NCI-H2107 (cell line): ENCODE results near the gene KIFAP3.
"Not testable (repeated sequence)": the region's sequence is repeated elsewhere in the genome, so short reads cannot be mapped to it uniquely, and the experiment has no call there.

Experiments
- DNase-seq: peaks from one replicate; lab custom pipeline; 2025; lab: John Stamatoyannopoulos, UW

Gene KIFAP3

DNA sequence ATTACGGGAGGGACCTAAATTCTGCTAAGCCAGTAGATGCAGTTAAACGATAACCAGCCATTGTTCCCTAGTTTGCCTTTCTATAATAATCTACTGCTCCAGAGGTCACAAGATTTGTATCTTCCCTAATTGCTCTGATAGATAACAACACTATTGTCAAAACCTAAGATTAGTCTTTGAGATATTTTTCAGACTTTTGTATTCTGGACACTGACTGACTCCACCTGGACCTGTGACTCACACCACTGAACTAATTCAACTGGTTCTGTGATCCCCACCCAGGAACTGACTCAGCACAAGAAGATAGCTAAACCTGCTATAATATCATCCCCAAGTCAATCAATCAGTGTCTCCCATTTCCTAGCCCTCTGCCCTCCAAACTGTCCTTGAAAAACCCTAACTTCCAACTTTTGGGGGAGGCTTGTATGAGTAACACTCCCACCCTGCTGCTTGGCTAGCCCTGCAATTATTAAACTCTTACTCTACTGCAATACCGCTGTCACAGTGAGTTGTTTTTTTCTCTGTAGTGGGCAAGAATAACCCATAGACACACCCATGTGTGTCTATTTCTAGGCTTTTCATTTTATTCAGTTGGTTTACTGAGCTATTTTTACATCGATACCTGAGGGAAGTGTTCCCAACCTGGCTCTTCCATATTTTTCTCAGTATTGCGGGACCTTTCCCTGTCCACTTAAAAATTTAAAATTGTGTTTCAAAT is 11.2 kb downstream of the KIFAP3 start:
- no peak for DNase-seq

DNA sequence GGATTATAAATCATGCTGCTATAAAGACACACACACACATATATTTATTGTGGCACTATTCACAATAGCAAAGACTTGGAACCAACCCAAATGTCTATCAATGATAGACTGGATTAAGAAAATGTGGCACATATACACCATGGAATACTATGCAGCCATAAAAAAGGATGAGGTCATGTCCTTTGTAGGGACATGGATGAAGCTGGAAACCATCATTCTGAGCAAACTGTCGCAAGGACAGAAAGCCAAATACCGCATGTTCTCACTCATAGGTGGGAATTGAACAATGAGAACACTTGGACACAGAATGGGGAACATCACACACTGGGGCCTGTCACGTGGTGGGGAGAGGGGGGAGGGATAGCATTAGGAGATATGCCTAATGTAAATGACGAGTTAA is 12.8 kb downstream of the KIFAP3 start:
- DNase-seq = not testable (repeated sequence)

DNA sequence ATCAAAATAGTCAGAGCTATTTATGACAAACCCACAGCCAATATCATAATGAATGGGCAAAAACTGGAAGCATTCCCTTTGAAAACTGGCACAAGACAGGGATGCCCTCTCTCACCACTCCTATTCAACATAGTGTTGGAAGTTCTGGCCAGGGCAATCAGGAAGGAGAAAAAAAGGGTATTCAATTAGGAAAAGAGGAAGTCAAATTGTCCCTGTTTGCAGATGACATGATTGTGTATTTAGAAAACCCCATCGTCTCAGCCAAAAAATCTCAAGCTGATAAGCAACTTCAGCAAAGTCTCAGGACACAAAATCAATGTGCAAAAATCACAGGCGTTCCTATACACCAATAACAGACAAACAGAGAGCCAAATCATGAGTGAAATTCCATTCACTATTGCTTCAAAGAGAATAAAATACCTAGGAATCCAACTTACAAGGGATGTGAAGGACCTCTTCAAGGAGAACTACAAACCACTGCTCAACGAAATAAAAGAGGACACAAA is 14.4 kb downstream of the KIFAP3 start:
- not testable (repeated sequence) for DNase-seq

DNA sequence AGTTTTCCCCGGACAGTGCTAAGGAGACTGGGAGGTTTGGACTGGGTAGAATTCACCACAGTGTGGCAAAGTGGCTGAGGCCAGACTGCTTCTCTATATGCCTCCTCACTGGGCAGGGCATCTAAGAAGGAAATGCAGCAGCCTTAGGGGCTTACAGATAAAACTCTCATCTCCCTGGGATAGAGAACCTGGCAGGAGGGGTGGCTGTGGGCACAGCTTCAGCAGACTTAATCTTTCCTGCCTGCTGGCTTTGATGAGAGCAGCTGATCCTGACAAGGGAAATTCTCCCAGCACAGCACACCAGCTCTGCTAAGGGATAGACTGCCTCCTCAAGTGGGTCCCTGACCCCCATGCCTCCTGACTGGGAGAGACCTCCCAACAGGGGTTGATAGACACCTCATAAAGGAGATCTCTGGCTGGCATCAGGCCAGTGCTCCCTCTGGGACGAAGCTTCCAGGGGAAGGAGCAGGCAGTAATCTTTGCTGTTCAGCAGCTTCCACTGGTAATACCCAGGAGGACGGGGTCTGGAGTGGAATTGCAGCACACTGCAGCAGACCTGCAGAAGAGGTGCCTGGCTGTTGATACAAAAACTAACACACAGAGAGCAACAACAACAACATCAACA is 25.2 kb downstream of the KIFAP3 start:
- no peak for DNase-seq

DNA sequence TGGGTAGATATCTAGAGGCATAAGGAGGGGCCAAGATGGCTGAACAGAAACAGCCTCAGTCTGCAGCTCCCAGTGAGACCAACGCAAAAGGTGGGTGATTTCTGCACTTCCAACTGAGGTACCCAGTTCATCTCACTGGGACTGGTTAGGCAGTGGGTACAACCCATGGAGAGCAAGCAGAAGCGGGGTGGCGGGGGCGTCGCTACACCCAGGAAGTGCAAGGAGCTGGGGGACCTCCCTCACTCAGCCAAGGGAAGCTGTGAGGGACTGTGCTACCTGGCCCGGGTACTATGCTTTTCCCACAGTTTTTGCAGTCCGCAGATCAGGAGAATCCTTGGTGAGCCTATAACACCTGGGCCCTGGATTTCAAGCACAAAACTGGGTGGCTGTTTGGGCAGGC is 26.0 kb downstream of the KIFAP3 start:
- DNase-seq = no peak

DNA sequence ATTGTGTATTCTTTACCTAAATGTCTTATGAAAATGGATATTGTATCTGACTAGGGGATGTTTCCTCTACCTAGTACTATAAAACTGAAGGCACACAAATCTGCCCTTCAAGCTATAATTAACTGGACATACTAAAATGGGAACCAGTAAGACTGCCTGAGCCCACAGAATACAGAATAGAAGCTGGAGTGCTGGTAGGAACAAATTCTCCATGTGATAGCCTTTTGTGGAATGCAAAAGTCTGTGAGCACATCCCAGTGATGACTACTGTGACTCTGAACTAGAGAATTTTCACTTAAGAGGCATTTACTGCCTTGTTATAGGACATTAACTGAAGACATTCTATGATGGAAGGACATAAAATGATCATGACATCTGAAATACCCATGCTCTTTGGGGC is 30.3 kb downstream of the KIFAP3 start:
- DNase-seq = no peak

DNA sequence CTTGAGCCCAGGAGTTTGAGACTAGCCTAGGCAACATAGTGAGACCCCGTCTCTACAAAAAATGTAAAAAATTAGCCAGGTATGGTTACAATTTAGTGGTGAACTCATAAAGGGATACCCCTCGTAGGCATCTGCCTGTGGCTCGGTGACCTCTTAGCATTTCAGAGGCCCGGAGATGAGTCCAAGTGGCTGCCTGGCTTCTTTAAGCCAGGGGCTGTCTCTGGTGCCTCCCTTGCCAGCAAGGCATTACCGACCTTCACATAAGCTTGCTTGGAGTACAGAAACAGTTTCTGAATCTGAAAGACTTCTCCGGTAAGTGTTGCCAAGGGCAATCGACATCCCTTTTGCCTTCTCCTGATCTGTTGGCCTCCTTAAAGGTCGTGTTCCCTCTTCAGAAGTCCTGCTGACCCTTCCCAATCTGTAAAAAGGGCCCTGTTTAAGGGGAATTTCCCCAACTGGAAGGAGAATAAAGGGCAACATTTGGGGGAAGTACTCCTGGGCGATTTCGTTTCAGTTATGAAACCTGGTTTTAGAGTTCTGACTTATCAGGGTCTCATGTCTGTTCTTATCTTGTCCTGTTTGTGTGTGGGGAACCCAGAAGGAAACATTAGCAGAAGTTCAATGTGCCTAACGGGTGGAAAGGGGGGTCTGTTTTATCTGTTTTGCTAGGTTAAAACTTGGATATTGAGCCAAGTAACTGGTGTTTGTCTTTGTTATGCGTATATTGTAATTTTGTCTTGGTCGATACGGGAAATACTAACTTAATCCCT is 32.9 kb downstream of the KIFAP3 start:
- no peak for DNase-seq

DNA sequence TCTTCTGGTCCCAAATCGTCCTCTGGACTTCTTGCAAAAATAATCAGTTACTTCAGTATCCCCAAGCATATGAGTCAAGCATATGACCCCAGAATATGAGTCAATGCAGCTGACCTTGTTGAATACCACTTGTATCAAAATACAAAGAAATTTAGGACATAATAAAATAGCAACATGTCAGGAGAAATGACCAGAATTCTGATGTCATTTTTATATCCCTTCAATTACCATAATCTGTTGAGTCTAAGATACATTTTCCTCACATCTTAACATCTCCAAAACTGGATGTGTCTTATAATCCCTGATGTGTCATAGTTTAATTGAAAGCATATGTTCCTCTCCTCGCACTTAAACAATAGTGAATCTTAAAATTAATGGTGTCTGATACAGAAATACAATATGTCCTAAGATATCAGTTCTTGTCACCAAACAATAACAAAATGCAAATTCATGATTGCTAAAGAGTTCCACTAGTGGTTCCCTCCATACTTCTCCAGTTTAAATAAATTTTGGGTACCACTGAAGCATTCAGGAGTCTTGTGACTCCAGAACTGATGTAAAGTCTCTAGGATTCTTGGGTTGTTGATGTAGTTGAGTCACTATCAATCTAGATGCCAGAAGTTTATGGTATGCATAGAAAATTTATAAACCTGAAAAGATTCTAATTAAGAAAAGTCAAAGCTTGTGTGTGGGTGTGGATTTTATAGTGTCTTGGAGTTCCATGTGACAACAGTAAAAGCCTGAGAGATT is 41.8 kb downstream of the KIFAP3 start:
- no peak for DNase-seq

DNA sequence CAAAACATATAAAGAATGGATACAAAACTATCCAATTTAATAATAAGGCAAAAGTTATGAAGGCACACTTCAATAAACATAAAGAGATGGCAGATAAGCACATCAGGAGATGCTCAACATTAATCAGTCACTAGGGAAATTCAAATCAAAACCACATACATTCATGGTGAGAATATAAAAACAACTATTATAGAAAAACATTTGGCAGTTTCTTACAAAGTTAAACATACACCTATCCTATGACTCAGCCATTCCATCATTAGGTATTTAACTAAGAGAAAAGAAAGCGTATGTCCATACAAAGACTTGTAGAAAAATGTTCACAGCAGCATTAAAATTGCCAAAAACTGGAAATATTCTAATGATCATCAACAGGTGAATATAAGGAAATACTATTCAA is 44.3 kb downstream of the KIFAP3 start:
- no peak for DNase-seq

DNA sequence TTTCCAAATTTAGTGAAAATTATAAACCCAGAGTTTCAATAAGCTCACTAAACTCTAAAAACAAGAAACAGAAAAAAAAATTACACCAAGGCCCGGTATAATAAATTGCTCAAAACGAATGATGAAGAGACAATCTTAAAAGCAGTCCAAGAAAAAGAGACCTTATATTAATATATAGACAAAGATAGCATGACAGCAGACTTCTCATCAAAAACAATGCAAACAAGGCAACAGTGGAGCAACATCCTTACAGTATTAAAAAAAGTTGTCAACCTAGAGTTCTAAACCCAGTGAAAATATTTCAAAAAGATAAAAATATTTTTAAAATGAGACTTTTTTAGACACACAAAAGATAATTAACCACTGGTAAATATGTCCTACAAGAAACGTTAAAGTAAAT is 46.7 kb downstream of the KIFAP3 start:
- no peak for DNase-seq

DNA sequence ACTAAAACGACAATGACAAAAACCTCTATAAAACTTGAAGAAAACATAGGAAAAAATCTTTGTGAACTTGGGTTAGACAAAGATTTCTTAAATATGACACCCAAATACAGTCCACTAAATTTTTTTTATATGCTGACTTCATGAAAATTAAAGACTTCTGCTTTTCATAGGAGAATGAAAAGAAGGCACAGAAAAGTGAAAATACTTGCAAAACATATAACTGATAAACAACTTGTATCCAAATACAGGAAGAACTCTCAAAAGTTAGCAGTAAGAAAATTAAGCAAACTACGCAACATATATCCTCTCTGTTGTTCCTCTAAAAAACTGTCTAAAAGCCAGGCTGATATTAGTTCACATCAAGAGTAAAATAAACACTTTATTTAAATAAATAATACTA is 53.6 kb downstream of the KIFAP3 start:
- no peak for DNase-seq

DNA sequence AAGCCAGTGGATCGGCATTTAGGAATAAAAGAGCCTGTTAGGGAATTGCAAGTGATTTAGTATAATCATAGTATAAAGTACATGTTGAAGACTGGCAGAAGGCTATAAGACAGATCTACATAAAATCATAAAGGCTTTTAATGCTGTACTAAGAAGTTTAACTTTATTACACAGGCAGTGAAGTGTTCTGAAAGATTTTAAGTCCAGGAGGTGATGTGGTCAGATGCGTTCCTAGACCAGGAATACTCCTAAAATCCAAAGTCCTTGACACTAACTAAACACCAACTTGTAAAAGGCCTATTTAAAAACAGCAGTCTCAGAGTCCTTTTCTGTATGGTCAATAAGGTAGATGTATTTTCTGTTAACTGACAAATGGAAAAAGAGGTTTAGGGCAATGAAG is 57.0 kb downstream of the KIFAP3 start:
- no peak for DNase-seq

DNA sequence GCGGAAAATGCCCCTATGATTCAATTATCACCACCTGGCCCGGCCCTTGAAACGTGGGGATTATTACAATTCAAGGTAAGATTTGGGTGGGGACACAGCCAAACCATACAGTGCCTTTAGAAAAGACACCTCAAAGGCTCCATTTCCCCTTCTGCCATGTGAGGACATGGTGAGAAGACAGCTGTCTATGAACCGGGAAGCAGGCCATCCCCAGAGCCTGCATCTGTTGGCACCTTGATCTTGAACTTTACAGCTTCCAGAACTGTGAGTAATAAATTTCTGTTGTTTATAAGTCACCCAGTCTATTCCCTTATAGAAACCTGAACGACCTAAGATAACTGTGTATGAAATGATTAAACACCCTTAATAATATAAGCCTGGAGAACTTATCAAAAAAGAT is 61.6 kb downstream of the KIFAP3 start:
- DNase-seq = no peak

DNA sequence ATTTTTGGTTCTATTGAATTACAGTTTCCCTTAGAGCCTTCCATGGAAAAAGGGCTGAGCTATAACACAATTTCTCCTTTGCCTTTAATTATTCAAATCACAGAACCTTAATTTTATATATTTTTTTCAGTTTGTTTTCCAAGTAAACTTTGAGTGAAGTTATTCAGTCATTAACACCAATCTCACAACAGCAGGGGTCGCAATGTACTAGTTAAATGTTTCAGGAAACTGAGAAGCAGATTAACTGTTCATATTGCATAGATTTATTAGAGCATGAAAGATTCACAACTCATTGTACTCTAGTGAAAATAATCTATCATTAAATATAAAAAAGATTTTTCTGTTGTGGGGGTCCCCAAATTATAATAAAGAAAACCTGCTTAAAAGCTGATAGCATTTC is 64.1 kb downstream of the KIFAP3 start:
- no peak for DNase-seq

DNA sequence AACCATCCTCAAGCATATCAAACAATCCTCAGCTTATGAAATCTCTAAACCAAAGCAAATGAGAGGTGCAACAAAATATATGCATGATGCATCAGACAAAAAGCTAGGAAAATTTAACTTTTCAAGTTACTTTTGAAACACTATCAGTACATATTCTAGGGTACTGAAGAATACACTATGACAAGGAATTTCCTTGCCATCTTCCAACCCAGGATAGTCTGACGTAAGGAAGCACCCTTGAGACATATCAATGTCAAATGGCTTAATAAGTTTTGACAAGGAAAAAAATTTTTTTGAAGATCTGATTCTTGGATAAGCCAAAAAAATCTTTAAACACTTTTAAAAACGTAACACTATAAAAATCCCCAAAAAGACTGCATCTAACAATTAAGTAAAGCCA is 64.9 kb downstream of the KIFAP3 start:
- DNase-seq = no peak

DNA sequence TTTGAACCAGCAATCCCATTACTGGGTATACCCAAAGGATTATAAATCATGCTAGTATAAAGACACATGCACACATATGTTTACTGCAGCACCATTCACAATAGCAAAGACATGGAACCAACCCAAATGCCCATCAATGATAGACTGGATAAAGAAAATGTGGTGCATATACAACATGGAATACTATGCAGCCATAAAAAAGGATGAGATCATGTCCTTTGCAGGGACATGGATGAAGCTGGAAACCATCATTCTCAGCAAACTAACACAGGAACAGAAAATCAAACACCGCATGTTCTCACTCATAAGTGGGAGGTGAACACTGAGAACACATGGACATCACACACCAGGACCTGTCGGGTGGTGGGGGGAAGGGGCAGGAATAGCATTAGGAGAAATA is 65.8 kb downstream of the KIFAP3 start:
- not testable (repeated sequence) for DNase-seq

DNA sequence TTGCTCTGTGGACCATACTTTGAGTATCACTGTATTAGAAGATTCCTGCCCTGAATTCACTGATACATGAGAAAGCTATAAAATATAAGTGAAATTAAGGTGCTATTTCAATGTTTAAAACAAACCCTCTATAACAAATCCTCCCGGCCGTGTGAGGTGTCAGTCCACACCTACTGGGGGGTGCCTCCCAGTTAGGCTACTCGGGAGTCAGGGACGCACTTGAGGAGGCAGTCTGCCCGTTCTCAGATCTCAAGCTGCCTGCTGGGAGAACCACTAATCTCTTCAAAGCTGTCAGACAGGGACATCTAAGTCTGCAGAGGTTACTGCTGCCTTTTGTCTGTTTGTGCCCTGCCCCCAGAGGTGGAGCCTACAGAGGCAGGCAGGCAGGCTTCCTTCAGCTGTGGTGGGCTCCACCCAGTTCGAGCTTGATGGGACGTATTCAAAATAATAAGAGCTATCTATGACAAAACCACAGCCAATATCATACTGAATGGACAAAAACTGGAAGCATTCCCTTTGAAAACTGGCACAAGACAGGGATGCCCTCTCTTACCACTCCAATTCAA is 71.1 kb downstream of the KIFAP3 start:
- DNase-seq = not testable (repeated sequence)

DNA sequence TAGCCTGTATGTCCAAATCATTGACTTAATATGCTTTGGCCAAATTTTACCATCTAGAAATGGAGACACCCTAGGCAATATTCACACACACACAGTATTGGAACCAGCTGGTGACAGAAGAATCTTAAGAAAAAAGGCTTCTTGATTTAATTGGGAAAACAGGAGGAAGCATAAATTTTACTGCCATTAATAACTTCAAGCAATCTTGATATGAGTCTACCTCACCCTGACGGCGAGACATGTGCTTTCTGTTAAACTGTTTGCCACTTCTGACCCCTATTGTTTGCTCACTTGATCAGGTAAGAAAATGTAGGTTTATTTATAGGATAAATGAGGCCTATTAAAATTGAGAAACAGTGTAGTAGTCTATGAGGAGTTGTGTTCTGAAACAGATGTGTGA is 73.2 kb downstream of the KIFAP3 start:
- DNase-seq = no peak

DNA sequence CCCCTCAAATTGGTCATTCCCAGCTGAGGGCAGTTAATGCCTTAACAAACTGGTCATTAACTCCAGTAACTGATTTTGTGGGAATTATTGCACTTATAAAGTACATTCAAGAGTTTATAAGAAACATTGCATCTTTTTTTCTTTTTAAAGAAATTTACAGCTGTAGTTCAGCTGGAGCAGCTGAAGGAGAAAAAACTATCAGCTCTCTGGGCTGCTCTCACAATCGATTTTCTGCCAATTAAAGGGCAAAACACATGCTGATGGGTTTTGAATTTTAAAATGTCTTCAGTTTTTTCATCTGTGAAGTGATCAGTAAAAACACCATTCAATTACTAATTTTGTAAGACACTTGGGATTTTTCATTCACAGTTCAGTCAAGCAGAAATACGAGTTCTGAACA is 74.7 kb downstream of the KIFAP3 start:
- DNase-seq = no peak

DNA sequence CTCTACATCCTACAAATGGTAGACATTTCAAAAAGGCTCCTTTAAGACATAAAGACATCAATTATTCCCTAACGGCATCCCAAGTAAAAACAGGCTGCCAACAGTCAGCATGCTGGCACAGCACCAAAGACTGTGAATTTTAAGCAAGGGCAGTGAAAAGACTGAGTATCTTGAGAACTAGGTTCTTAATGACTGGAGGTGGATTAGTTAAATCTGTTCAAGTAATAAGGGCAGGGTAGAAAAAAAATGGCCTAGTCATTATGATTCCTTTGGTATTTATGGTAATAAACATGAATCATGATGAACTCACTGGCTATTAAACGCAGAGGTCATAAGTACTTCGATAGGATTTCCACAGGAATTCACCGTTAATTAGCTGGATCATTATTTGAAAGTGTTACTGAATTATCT is 75.2 kb downstream of the KIFAP3 start:
- no peak for DNase-seq

DNA sequence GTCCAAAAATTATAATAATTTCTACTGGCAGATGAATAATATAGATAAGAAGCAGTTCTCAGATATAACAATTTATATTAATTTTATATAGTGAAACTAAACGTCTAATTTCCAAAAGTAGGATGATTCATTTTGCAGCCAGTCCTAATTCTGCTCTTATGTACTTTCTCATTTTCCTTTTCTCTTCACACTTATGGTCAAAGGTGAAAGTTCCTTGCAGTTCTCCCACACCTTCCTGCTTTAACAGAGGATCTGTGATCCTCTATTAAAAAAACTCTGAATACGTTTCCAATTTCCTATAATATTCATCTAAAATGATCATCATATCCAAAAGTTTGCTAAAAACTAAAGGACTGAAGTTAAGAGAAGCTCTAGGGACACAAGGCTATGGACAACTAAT is 78.5 kb downstream of the KIFAP3 start:
- no peak for DNase-seq

DNA sequence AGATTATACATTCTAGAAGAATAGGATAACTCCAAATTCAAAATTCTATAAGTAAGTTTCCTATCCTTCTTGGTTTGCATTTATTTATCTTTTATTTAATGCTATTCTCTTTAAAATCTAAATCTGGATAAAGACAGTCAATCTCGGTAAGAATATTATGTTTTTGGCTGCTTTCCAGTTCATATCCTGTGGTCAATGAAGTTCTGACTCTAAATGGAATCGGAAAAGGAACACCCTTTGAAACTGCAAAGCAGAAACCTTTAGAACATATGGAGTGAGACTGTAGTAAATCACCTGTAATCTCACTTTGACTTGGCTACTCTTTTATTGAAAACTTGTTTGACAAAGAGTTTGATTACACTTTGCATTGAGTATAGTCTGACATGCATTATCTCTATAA is 85.2 kb downstream of the KIFAP3 start:
- DNase-seq = no peak
